Astrocyte of the spinal cord (primary cell): ENCODE results near the gene SLC35F3.
"Not testable (repeated sequence)": the region's sequence is repeated elsewhere in the genome, so short reads cannot be mapped to it uniquely, and the experiment has no call there.

Experiments
- DNase-seq: peaks from one replicate; pipeline ENCODE4 v3.0.0; 2011; ENCODE audit warnings: low read depth, low spot score
- H3K4me3 ChIP-seq: 2 replicates; pipeline ENCODE4 v1.5.1; 2011; ENCODE audit warnings: low read depth, mild to moderate bottlenecking, low read length, moderate library complexity
- CTCF ChIP-seq: IDR thresholded peaks from 2 replicates; pipeline ENCODE4 v1.5.1; 2012; ENCODE audit warnings: low read depth, mild to moderate bottlenecking, low read length, inconsistent platforms
- in situ Hi-C: cut with HindIII; loops from 2 replicates; pipeline ENCODE4 v1.10.0; 2017; ENCODE audit warnings: low sequenced_read_pairs

Gene SLC35F3

DNA sequence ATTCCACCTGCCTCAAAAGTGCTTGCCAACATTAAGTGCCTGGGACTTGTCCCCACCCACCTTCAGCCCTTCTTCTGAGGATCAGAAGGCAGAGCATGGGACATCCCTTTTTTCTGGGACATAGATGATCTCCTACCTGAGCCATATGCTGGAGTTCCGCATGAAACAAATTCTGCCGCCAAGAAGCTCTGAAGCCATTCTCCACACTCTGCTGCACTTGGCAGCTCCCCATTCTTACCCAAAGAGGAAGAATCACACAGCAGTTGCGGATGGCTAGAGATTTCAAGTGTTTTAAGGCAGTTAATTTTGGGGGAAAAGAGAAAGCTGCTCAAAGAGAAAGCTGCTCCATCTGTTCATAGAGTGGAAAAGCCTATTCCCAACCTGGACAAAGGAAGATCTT, 271.5 kb downstream of the SLC35F3 start:
- no peak for TF ChIP-seq CTCF
- no peak for DNase-seq
- in situ Hi-C loops, result no loop called here
- H3K4me3 ChIP-seq, result no peak overlapping the region

- DNase-seq, in situ Hi-C loops, H3K4me3 ChIP-seq: not testable (repeated sequence)
Measured at GRCh38 chr1:234176847-234177246, 272.4 kb downstream of the SLC35F3 start.

DNA sequence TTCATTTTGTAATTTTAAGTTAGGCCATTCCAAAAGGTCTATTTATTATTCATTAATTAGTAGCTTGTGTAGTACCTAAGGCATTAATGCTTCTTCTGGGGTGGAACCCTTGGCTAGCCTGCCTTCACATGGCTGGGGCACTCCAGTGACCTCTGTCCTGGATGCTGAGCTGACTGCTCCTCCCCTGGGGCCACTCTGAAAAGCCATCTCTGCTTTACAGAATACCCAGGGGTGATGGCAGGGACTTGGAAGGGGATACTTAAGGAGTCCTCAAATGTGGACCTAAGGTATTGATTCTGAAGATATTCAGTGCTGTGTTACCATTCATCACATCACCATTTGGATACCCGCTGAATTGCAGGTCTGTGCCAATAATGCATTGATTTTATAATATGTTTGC, 281.0 kb downstream of the SLC35F3 start:
- in situ Hi-C loops, result no loop called here
- H3K4me3 ChIP-seq, result no peak overlapping the region
- no peak for DNase-seq
- TF ChIP-seq CTCF, result no peak

- peak; percentile 91 for DNase-seq
- no peak for TF ChIP-seq CTCF
- no peak overlapping the region for H3K4me3 ChIP-seq
- in situ Hi-C loops, result no loop called here
Measured at GRCh38 chr1:234186037-234186688, 281.7 kb downstream of the SLC35F3 start.

GRCh38 chr1:234188454-234188792, 283.9 kb downstream of the SLC35F3 start:
- H3K4me3 ChIP-seq, result no peak overlapping the region
- in situ Hi-C loops, result no loop called here
- peak; percentile 4 for TF ChIP-seq CTCF
- no peak for DNase-seq

- in situ Hi-C loops, result no loop called here
- no peak for DNase-seq
- no peak for TF ChIP-seq CTCF
- no peak overlapping the region for H3K4me3 ChIP-seq
Measured at GRCh38 chr1:234197839-234198238, 293.4 kb downstream of the SLC35F3 start.

DNA sequence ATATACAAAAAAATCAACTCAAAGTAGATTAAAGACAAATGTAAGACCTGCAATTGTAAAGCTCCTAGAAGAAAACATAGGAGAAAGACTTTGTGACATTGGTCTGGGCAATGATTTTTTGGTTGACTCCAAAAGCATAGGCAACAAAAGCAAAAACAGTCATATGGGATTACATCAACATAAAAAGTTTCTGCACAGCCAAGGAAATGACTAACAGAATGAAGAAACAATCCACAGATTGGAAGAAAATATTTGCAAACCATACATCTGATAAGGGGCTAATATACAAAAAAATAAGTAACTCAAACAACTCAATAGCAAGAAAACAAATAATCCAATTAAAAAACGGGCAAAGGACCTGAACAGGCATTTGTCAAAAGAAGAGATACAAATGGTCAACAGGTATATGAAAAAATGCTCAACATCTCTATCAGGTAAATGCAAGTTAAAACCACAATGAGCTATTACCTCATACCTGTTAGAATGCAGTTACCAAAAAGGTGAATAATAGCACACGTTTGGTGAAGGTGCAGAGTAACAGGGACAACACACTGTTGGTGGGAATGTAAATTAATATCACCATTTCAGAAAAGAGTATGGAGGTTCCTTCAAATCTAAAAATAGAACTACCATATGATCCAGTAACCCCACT, 295.1 kb downstream of the SLC35F3 start:
- in situ Hi-C loops, result no loop called here
- no peak overlapping the region for H3K4me3 ChIP-seq
- TF ChIP-seq CTCF, result no peak
- DNase-seq, result no peak
